T47D (cell line): ENCODE measurements around the gene WASF2.
A peak's percentile ranks its signal among the peaks of the same experiment; 100 is the strongest.
"Not testable (repeated sequence)": the region's sequence is repeated elsewhere in the genome, so short reads cannot be mapped to it uniquely, and the experiment has no call there.

Experiments
- DNase-seq, 2 experiments: peaks; one replicate each; pipeline versions ENCODE4 v3.0.0 to v3.0.0-alpha.2; 2011 to 2012; ENCODE audit warnings: low read depth in 1 of 2, low spot score in 1 of 2
- JUND ChIP-seq: IDR thresholded peaks from 2 replicates; pipeline ENCODE4 v1.6.1; 2012; ENCODE audit warnings: low read depth
- in situ Hi-C: cut with HindIII; loops from 2 replicates; pipeline ENCODE4 v1.10.0; 2016; ENCODE audit warnings: low sequenced_read_pairs, low pct_unique_long_range_greater_than_20kb

Gene WASF2

GRCh38 chr1:27410709-27411108 lies 79.3 kb downstream of the WASF2 start:
- TF ChIP-seq JUND: no peak
- no peak for DNase-seq
- in situ Hi-C loops: no loop called here

GRCh38 chr1:27409669-27410068 lies 80.3 kb downstream of the WASF2 start:
- no peak for DNase-seq
- in situ Hi-C loops: no loop called here
- TF ChIP-seq JUND: no peak

GRCh38 chr1:27408151-27408550 lies 81.8 kb downstream of the WASF2 start:
- DNase-seq: no peak
- in situ Hi-C loops: no loop called here
- no peak for TF ChIP-seq JUND

- in situ Hi-C loops, DNase-seq: not testable (repeated sequence)
Measured at GRCh38 chr1:27406791-27407190, 83.2 kb downstream of the WASF2 start.

- DNase-seq: no peak
- in situ Hi-C loops: no loop called here
- TF ChIP-seq JUND: no peak
Measured at GRCh38 chr1:27406362-27406680, 83.6 kb downstream of the WASF2 start.

GRCh38 chr1:27405598-27406361 lies 84.2 kb downstream of the WASF2 start:
- DNase-seq, in situ Hi-C loops: not testable (repeated sequence)

- no peak for TF ChIP-seq JUND
- in situ Hi-C loops: no loop called here
- no peak for DNase-seq
Measured at GRCh38 chr1:27405074-27405473, 84.9 kb downstream of the WASF2 start.

GRCh38 chr1:27403931-27404330 lies 86.0 kb downstream of the WASF2 start:
- in situ Hi-C loops: no loop called here

GRCh38 chr1:27403065-27403726 lies 86.8 kb downstream of the WASF2 start:
- no peak for DNase-seq
- no peak for TF ChIP-seq JUND
- in situ Hi-C loops: no loop called here

More at GRCh38 chr1:27403931-27404330, 86.0 kb downstream of the WASF2 start:
- no peak for TF ChIP-seq JUND
- no peak for DNase-seq

- DNase-seq: peak in 1 of 2 experiments; percentile 57
- no peak for TF ChIP-seq JUND
- in situ Hi-C loops: no loop called here
Measured at GRCh38 chr1:27402349-27402754, 87.6 kb downstream of the WASF2 start.

- DNase-seq: no peak
- in situ Hi-C loops: no loop called here
Measured at GRCh38 chr1:27400963-27401341, 89.0 kb downstream of the WASF2 start.

GRCh38 chr1:27400082-27400962 lies 89.6 kb downstream of the WASF2 start:
- no peak for DNase-seq
- in situ Hi-C loops: no loop called here
- no peak for TF ChIP-seq JUND

More at GRCh38 chr1:27400963-27401341, 89.0 kb downstream of the WASF2 start:
- TF ChIP-seq JUND: no peak
